ENCODE results near the gene RAMP3.

DNA sequence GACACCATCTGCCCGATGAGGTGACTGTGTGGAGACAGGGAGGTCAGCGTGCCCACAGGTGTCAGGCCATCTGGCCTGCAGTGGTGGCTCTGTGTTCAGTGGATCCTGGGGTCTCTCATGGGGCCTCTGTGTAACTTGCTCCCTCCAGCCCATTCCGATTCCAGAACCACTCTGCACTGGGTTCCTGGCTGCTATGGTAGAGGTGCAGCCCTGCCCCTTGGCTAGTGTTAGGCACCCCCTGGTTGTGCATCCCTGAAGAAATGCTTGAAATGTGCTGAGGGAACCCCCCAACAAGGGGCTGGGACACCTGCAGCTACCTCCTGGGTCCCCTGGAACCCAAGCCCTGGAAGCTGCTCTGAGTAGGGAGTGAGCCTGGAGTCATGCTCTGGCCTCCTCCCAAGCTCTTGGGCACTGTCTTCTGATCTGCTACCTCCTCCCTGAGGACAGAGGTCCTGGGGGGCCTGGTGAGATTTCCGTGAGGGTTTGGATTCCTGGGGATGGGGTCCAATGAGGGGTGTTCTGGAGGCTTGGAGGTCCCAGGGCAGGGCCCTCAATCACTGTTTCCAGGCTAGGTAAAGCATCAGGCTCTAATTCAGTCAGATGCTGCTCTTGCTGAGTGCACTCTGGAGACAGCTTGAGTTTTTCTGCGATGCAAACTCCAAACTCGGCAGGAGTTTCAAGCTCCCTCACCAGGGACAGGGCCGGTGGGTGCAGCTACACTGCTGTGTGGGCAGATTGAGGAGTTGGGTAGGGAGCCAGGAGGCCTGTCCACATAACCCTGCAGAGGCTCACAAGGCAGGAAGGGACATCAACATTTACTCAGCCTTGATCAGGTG is 27.7 kb downstream of the RAMP3 start:
- TF ChIP-seq POLR2A (IDR thresholded peaks at IDR 0.05; ENCODE audit: low read length) (no peak), GATA1 (IDR thresholded peaks at IDR 0.05; ENCODE audit: low read depth, low read length) (no peak)

Measured in erythroblast (primary cell).